Muscle of back (tissue), 11 donors: ENCODE results near the gene DLK1. TPM values are rescaled to one million over a fixed set of nuclear protein-coding genes. Genes with fewer than 3 reads are reported as not detected.

Experiments
- DNase-seq, 3 donors: peaks; one replicate each; pipeline versions ENCODE4 v3.0.0 to v3.0.0-alpha.2; 2013
- polyA plus RNA-seq, 10 donors: library from polyadenylated mRNA; unstranded; fragments of 120-200 nt; gene quantifications; one replicate each; pipeline ENCODE4 v1.2.1, GENCODE V29; 2013; ENCODE audit not compliant: insufficient read length in 10 of 10

DLK1 gene
- polyA plus RNA-seq, 10 donors: 1,647 to 2,553 (median 1,994) TPM

DNA sequence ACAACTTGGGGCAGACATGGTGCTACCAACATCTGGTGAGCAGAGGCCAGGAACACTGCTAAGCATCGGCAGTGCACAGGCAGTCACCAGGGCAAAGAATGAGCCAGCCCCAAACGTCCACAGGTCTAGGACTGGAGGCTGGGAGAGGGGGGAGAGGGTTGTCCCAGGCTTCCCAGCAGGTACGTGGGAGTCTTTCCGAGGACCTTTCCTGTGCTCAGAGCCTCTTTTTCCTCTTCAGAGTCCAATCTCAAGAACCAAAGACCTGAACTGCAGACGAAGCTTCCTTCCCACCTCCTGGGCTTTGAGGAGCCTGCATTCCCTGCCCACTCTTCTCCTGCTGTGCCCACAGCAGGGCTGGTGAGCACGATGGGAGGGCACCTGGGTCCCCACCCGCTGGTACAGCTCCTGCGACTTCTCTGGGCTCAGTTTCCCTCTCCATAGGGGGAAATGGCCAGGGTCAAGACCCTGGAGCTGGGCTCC, 48.7 kb downstream of the DLK1 start:
- no peak for DNase-seq

DNA sequence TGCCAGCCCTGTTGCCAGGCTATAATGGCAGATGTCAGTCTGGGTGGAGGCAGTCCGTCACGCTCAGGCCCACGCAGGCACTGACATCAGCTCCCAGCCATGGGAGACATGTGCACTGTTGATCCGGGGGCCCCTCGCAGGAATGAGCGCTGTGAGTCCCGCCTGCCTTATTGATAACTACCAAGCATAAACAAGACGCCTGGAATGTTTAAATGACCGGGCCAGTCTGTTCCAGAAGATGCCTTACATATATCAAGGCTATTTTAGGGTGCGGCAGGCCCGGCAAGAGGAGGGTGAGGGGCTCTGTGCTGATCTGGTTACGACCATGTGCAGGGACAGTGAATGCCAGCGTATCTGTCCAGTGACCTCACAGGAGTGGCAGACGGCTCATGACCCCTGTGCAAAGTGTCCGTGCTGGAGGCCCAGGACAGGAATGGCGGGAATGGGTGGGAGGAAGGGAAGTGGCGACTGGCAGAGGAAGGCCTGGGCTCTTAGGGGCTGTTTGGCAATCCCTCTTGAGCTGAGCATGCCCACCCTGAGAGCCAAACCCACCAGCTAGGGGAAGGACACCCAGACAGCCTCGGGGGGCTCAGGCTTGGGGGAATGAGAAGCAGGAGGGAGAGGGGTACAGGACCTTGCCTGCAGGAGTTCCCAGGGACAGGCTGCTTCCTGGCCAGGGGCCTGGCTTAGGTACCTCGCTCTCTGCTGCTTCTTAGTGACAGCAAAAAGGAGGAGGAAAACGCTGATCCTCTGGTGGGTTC, 49.3 kb downstream of the DLK1 start:
- DNase-seq: peak; percentile 66 to 74 (median 74)

DNA sequence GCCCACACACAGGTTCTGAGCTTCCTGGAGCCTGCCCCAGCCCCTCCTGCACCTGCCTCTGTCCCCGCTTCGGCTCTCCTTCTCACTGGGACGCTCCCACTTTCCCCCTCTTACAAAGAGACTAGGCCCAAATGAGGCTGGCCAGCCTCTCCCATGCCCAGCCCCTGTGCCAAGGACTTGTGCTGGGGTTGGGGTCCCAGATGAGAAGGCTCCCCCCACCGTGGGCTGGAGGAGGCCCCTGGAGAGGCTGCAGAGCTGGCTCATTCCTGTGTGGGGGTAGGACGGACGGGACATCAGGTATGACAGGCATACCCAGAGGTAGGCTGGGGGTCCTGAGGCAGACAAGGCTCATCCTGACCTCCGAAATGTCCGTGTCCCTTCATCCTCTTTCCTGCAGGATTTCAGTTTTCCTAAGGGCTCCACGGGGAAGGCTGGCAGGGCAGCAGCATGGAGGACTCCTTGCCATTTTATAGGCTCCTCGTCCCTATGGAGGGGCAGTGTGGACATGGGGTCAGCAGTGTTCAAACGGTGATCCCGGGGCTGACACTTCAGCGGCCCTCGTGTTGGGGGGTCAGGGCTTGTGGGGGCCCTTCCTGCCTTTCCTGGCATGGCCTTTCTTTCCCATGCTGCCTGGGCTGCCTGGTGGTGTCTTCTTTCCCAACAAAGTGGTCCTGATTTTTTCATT, 50.1 kb downstream of the DLK1 start:
- DNase-seq: no peak

- DNase-seq: no peak
These were observed 50.7 kb downstream of the DLK1 start for GRCh38 chr14:100777366-100777817.

DNA sequence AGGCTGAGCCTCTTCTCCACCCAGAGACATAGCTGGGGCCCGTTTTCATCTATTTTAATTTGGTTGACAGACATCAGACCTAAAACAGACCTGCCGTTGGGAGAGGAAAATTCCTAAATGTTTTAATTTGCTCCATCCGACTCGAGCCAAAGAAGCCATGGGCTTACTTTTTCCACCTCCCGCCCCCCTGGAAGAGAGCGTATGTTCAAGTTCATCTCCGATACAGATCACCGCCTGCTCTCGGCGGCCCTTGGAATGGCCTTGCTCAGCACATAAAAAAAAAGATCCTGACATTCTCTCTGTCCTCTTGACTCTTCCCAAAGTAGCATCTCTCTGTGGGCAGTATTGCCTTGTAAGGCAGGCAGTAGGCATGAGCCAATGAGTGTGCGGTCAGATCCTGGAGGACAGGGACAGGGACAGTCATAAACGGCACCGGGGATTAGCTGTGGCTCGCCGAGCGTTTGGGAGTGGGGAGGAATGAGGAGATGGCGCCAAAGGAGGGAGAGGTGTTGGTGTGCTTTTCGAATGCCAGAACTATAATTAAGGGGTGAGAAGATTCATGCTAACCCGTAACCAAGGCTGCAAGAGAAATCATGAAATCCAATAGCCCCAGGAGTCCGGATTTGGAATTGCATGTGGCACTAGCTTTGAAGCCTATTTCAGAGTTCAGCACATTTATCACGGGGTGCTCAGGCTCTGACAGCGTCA, 51.3 kb downstream of the DLK1 start:
- DNase-seq: peak; percentile 67 to 83 (median 68)

- DNase-seq: no peak
These were observed 51.8 kb downstream of the DLK1 start for GRCh38 chr14:100778526-100778882.

DNA sequence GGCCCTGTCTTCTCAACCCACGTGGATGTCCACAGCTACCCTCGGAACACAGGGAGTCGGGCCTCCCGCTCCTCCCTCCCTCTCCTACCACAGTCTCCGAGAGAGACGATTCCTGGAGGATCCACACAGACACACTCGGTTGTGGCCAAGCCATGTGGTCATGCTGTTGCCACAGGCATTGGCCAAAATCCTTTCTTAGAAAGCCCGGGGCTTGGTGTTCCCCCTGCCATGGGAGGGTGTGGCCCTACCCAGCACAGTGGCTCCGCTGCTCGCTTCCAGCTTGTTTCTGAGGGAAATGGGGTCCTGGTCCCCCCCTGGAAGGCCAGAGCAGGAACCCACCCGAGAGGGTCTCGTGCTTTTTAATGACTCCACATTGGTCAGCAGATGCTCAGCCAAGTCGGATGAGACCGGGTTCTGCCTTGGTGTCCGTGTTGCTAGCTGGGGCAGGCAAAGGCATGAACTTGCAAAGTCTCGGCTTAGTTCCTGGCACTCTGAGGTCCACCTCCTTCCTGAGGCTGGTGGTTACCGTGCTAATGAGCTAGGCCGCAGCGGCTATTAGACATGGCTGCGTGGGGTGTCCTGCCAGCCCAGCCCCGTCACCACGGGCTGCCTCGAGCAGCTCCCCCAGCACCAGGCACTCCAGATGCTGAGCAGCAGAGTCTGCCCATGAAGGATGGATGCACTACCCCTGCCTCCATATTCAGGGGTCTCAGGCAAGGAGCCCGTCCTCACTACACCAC, 52.4 kb downstream of the DLK1 start:
- no peak for DNase-seq

DNA sequence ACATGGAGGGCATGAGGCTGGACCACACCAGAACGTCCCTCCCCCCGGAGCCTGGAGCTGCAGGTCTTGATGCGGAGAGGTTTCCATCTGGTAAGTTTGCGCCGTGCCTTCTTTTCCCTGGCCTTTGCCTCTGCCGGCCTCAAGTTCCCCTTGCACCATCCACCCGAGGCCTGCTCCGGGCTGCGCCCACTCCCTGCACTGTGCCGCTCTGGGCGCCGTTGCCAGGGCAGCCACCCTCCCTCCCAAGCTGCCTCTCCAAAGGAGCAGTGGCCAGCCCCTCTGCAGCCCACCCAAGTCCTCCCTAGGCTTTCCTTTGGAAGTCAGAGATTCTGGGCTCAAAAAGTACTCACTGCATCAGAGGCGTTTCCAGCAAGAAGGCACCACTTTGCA, 53.0 kb downstream of the DLK1 start:
- DNase-seq: no peak

DNA sequence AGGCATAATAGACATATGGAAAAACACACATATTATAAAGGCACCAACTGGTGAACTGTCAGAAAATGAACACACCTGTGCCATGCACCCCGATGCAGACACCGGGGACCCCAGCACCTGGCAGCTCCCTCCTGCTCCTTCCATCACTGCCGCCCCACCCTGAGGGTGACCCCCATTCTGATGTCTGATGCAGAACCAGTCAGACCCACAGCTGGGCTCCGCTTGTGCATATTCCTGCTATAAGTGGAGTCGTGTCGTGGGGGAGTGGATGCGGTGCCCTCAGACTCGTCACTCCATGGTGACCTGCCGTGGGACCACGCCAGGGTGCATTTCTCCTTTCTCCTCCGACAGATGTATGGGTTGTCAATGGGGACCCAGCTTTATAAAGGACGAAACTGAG, 53.6 kb downstream of the DLK1 start:
- DNase-seq: no peak

- DNase-seq: no peak
These were observed 54.1 kb downstream of the DLK1 start for GRCh38 chr14:100780646-100781355.

- no peak for DNase-seq
These were observed 55.3 kb downstream of the DLK1 start for GRCh38 chr14:100781952-100782351.

GRCh38 chr14:100782516-100783320, 56.0 kb downstream of the DLK1 start:
- DNase-seq: no peak

GRCh38 chr14:100783630-100784370, 57.1 kb downstream of the DLK1 start:
- DNase-seq: no peak

DNA sequence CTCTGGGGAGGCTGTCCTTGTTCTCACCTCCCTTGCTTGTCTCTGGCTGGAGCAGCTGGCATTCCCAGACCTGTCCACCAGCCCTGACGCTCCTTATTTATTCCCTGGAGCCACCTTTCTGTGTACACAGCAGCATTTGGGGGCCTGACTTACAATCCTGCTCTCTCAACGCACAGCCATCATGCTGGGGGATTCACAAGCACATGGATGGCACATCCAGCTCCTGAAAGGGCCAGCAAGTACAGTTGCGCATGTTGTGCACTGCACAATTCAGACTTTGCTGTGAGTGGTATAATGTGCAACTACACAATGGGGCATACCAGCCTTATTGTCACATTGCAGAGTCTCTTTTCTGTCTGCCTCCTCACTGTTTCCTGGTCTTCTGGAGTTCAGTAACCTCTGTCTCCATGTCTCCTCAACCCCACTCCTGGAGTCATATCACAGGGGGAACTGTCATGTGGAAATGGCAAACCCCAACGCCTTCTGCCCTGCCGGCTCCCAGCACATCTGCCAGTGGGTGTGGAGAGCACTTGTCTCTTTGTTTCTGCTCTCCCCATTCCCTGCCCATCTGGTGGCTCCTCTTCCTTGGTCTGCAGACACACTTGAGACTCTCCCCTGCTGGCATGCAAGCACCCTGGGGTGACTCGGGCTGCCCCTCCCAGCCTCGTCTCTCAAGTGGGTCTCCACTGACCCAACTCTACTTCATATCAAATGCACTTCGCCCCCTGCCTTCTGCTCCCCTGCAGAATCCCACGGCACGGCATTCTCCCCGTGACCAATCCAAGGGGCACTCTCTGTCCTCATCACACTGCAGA, 58.0 kb downstream of the DLK1 start:
- no peak for DNase-seq

DNA sequence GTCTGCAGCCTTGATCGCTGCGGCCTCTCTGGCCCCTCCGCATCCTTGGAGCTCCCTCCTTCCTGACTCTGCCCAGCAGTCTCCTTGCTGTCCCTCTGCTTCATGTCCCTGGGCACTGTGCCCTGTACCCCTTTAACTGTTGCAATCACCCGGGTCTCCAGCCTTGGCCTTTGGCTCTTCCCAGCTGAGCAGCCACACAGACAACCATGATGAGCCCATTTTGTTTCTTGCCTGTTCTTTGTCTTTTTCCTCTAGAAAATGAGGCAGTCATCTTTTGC, 58.6 kb downstream of the DLK1 start:
- DNase-seq: no peak

DNA sequence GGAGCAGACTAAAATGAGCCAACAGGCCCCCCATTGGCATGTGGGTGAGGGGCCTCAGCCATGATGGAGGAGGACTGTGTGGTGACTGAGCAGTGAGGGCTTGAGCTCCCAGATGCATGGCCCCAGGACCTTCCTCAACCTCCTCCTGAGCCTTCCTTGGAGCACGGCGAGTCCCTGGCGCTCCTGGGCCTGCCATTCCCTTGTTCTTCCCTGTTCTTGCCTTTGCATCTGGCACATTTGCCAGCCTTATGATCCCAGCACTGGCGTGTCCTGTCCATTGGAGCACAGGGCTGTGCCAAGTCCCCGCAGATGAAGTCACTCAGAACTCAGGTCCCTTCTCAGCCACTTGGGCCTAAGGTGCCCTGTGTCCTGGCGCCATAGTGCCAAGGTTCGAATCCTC, 58.9 kb downstream of the DLK1 start:
- no peak for DNase-seq

GRCh38 chr14:100786131-100786530, 59.4 kb downstream of the DLK1 start:
- DNase-seq: peak in 1 of 3 donors; percentile 36

- no peak for DNase-seq
These were observed 60.0 kb downstream of the DLK1 start for GRCh38 chr14:100786576-100787219.

GRCh38 chr14:100787659-100788058, 61.0 kb downstream of the DLK1 start:
- DNase-seq: no peak
